SK-N-SH (cell line): ENCODE measurements around the gene CABP4. TPM values are rescaled to one million over a fixed set of nuclear protein-coding genes. Genes with fewer than 3 reads are reported as not detected.

Experiments
- CTCF ChIA-PET: fragments of 300-600, 350-600 bp; formaldehyde crosslinking; extraction: SDS; loops from one replicate; lab custom pipeline; 2021; lab: Yijun Ruan, JAX
- POLR2A ChIA-PET: fragments of 350-600 bp; sonication (Branson Sonifier 250); formaldehyde crosslinking; extraction: SDS; loops from one replicate; lab custom pipeline; 2020; ENCODE audit warnings: antibody characterized with exemption, inconsistent platforms; lab: Yijun Ruan, JAX
- DNase-seq: peaks from one replicate; pipeline ENCODE4 v3.0.0; 2012
- H2AFZ ChIP-seq: fragments of 200-600 bp; sonication (generic); 2 replicates; pipeline ENCODE4 v1.8.1; 2016; ENCODE audit warnings: antibody characterized with exemption, mild to moderate bottlenecking, low read depth
- H3F3A ChIP-seq: fragments of 200-600 bp; sonication (generic); replicated peaks from 2 replicates; pipeline ENCODE3; 2016; ENCODE audit warnings: antibody characterized with exemption, mild to moderate bottlenecking; ENCODE audit not compliant: insufficient read depth
- H3K27ac ChIP-seq, 2 experiments: fragments of 200-500 bp in 1 of 2; fragments of 200-600 bp in 1 of 2; sonication (Bioruptor generic) in 1 of 2; sonication (generic), shearing (Covaris generic) in 1 of 2; 2 replicates each; pipeline versions ENCODE4 v1.5.1 to v1.6.1; 2014 to 2016; ENCODE audit warnings: low read depth in 2 of 2, inconsistent platforms in 1 of 2, low read length in 1 of 2, mild to moderate bottlenecking in 1 of 2, mixed read lengths in 1 of 2
- H3K27me3 ChIP-seq: fragments of 200-600 bp; sonication (generic), shearing (Covaris generic); 2 replicates; pipeline ENCODE4 v1.6.1; 2016; ENCODE audit warnings: mixed run types; ENCODE audit not compliant: insufficient read depth
- H3K36me3 ChIP-seq, 2 experiments: fragments of 200-500 bp in 1 of 2; fragments of 200-600 bp in 1 of 2; sonication (Bioruptor generic) in 1 of 2; sonication (generic) in 1 of 2; replicated peaks in 1 of 2; 2 replicates each; pipeline versions ENCODE3 to v1.5.1; 2014 to 2016; ENCODE audit warnings: low read length in 1 of 2, mild to moderate bottlenecking in 1 of 2; ENCODE audit not compliant: insufficient read depth in 2 of 2, control insufficient read depth in 1 of 2
- H3K4me1 ChIP-seq, 2 experiments: fragments of 200-500 bp in 1 of 2; fragments of 200-600 bp in 1 of 2; sonication (Bioruptor generic) in 1 of 2; sonication (generic), shearing (Covaris generic) in 1 of 2; 2 replicates each; pipeline versions ENCODE4 v1.5.1 to v1.6.1; 2014 to 2016; ENCODE audit warnings: low read depth in 1 of 2, low read length in 1 of 2, mixed run types in 1 of 2; ENCODE audit not compliant: insufficient read depth in 2 of 2, control insufficient read depth in 1 of 2
- H3K4me2 ChIP-seq: fragments of 200-600 bp; sonication (generic), shearing (Covaris generic); 2 replicates; pipeline ENCODE4 v1.6.1; 2017; ENCODE audit warnings: mixed run types
- H3K4me3 ChIP-seq, 2 experiments: fragments of 200-500 bp in 1 of 2; fragments of 200-600 bp in 1 of 2; sonication (Bioruptor generic) in 1 of 2; sonication (generic), shearing (Covaris generic) in 1 of 2; 2 replicates each; pipeline versions ENCODE4 v1.5.1 to v1.8.1; 2014 to 2016; ENCODE audit warnings: low read depth in 2 of 2, inconsistent platforms in 1 of 2, low read length in 1 of 2, mild to moderate bottlenecking in 1 of 2, mixed read lengths in 1 of 2, moderate library complexity in 1 of 2
- H3K79me2 ChIP-seq: fragments of 200-600 bp; sonication (generic); 2 replicates; pipeline ENCODE4 v1.8.1; 2017; ENCODE audit warnings: mild to moderate bottlenecking; ENCODE audit not compliant: insufficient read depth
- H3K9ac ChIP-seq: fragments of 200-600 bp; sonication (generic); 2 replicates; pipeline ENCODE4 v1.6.1; 2017; ENCODE audit warnings: mixed run types
- H3K9me2 ChIP-seq: fragments of 200-600 bp; sonication (generic); 2 replicates; pipeline ENCODE4 v1.6.1; 2017; ENCODE audit warnings: mixed run types
- H3K9me3 ChIP-seq: fragments of 200-600 bp; sonication (generic); 2 replicates; pipeline ENCODE4 v1.6.1; 2017; ENCODE audit warnings: mixed run types, mild to moderate bottlenecking, moderate library complexity
- H4K20me1 ChIP-seq: fragments of 200-600 bp; sonication (generic); 2 replicates; pipeline ENCODE4 v1.6.1; 2017; ENCODE audit warnings: mild to moderate bottlenecking, mixed run types; ENCODE audit not compliant: insufficient read depth
- FOSL2 ChIP-seq: IDR thresholded peaks from 2 replicates; pipeline ENCODE4 v1.4.0; 2012; ENCODE audit warnings: low read depth, mild to moderate bottlenecking, moderate library complexity, borderline replicate concordance
- MAX ChIP-seq: IDR thresholded peaks from 2 replicates; pipeline ENCODE4 v1.4.0; 2012; ENCODE audit warnings: low read depth
- MEF2A ChIP-seq: IDR thresholded peaks from 2 replicates; pipeline ENCODE4 v1.4.0; 2012; ENCODE audit warnings: low read depth, borderline replicate concordance
- NFIC ChIP-seq: IDR thresholded peaks from 2 replicates; pipeline ENCODE4 v1.4.0; 2012; ENCODE audit warnings: borderline replicate concordance
- NRF1 ChIP-seq: IDR thresholded peaks from 2 replicates; pipeline ENCODE4 v1.6.1; 2012; ENCODE audit warnings: low read depth, mild to moderate bottlenecking, low read length
- PBX3 ChIP-seq: IDR thresholded peaks from 2 replicates; pipeline ENCODE4; 2012
- RCOR1 ChIP-seq: fragments of 150-350 bp; IDR thresholded peaks from 2 replicates; pipeline ENCODE4 v1.6.1; 2017; ENCODE audit warnings: antibody characterized with exemption, low read length
- SMC3 ChIP-seq: IDR thresholded peaks from 2 replicates; pipeline ENCODE4 v1.6.1; 2012; ENCODE audit warnings: low read depth, low read length, improper control_type of control experiment
- TEAD4 ChIP-seq: IDR thresholded peaks from 2 replicates; pipeline ENCODE4 v1.4.0; 2012; ENCODE audit warnings: mild to moderate bottlenecking, borderline replicate concordance; ENCODE audit not compliant: insufficient read depth
- USF1 ChIP-seq: IDR thresholded peaks from 2 replicates; pipeline ENCODE4 v1.4.0; 2012; ENCODE audit warnings: low read depth, borderline replicate concordance
- WGBS: methylation state at CpG from one replicate; pipeline ENCODE4 v1.1.6; 2017; ENCODE audit warnings: low lambda C conversion rate; 5-methylcytosine and 5-hydroxymethylcytosine counted together
- polyA plus RNA-seq, 3 experiments: library from polyadenylated mRNA; depleted of rRNA; stranded (reverse); fragments of >200 nt; gene quantifications; 2 replicates each; pipeline ENCODE4 v1.2.3, GENCODE V29; 2012
- TF ChIP-seq, protein P1 (sequence below): fragments of 200-600 bp; sonication (generic); IDR thresholded peaks from 2 replicates; pipeline ENCODE4 v1.6.1; 2017; ENCODE audit warnings: antibody characterized with exemption, mild to moderate bottlenecking, moderate library complexity

Gene CABP4
- polyA plus RNA-seq, 1 of the 3 experiments (the other 2 are of a cell fraction), result not detected

- Histone ChIP-seq H2AFZ (no peak overlapping the region), H3K9ac (no peak overlapping the region), H3K27ac (no peak overlapping the region), H3K79me2 (peaks cover 28% of the 10 kb centered on the region), H4K20me1 (no peaks in the 10 kb centered on the region), H3K4me3 (no peak overlapping the region), H3F3A (no peaks in the 10 kb centered on the region), H3K9me3 (no peaks in the 10 kb centered on the region), H3K27me3 (no peaks in the 10 kb centered on the region), H3K4me1 (peaks cover 3 to 8% of the 10 kb centered on the region in 2 experiments; a peak in 1 of 4 replicates), H3K9me2 (no peaks in the 10 kb centered on the region), H3K36me3 (peaks cover 3 to 38% of the 10 kb centered on the region in 2 experiments), H3K4me2 (no peak overlapping the region)
- CTCF ChIA-PET, result interaction anchor here (1.0 kb wide), 1 partner anchor 50 kb away, joined by 3 read pairs; no protein-coding TSS in a partner anchor
- POLR2A ChIA-PET, result interaction anchor here (1.1 kb wide), 1 partner anchor 14 kb away, joined by 3 read pairs; no protein-coding TSS in a partner anchor
- DNase-seq, result no peak
- WGBS, result over 99% methylated on average over 12 of the region's 22 CpGs
- TF ChIP-seq SMC3 (no peak), NRF1 (no peak), RCOR1 (no peak), PBX3 (no peak), USF1 (no peak), NFIC (no peak), MAX (no peak), FOSL2 (no peak), MEF2A (no peak), TEAD4 (no peak)
- TF ChIP-seq, protein P1, sequence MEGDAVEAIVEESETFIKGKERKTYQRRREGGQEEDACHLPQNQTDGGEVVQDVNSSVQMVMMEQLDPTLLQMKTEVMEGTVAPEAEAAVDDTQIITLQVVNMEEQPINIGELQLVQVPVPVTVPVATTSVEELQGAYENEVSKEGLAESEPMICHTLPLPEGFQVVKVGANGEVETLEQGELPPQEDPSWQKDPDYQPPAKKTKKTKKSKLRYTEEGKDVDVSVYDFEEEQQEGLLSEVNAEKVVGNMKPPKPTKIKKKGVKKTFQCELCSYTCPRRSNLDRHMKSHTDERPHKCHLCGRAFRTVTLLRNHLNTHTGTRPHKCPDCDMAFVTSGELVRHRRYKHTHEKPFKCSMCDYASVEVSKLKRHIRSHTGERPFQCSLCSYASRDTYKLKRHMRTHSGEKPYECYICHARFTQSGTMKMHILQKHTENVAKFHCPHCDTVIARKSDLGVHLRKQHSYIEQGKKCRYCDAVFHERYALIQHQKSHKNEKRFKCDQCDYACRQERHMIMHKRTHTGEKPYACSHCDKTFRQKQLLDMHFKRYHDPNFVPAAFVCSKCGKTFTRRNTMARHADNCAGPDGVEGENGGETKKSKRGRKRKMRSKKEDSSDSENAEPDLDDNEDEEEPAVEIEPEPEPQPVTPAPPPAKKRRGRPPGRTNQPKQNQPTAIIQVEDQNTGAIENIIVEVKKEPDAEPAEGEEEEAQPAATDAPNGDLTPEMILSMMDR, result no peak
Measured at GRCh38 chr11:67432655-67433349, 22.4 kb upstream of the CABP4 start.
